Stimulated activated naive CD8-positive, alpha-beta T cell treated with anti-CD3 and anti-CD28 coated beads, Interleukin-15, Interleukin-2, amounts not matched to agents 100 U/mL and 50 U/mL, for 24 hours (primary cell): ENCODE measurements around the gene BCAS3.

Experiments
- ATAC-seq: fragments of 150-1000 bp; cut with Tn5 transposase; one replicate; pipeline ENCODE4 v1.10.0; 2021
- DNase-seq: peaks from one replicate; pipeline ENCODE4 v3.0.0; 2021

The BCAS3 gene

GRCh38 chr17:61289408-61290385, 612.0 kb downstream of the BCAS3 start:
- ATAC-seq (no peak), DNase-seq (no peak)

GRCh38 chr17:61291451-61292285, 614.0 kb downstream of the BCAS3 start:
- ATAC-seq (no peak), DNase-seq (no peak)

- ATAC-seq: no peak
These were observed 616.6 kb downstream of the BCAS3 start for GRCh38 chr17:61294286-61294685.

GRCh38 chr17:61294777-61295176, 617.1 kb downstream of the BCAS3 start:
- DNase-seq: no peak
- no peak for ATAC-seq

More at GRCh38 chr17:61294286-61294685, 616.6 kb downstream of the BCAS3 start:
- DNase-seq: no peak

GRCh38 chr17:61296058-61296457, 618.4 kb downstream of the BCAS3 start:
- DNase-seq (no peak), ATAC-seq (no peak)

GRCh38 chr17:61299517-61300513, 622.2 kb downstream of the BCAS3 start:
- ATAC-seq: no peak
- no peak for DNase-seq

GRCh38 chr17:61302953-61303816, 625.5 kb downstream of the BCAS3 start:
- DNase-seq: no peak
- ATAC-seq: no peak

- DNase-seq: no peak
- no peak for ATAC-seq
These were observed 626.1 kb downstream of the BCAS3 start for GRCh38 chr17:61303817-61304096.

- DNase-seq: no peak
- ATAC-seq: no peak
These were observed 627.4 kb downstream of the BCAS3 start for GRCh38 chr17:61305024-61305423.

- DNase-seq (no peak), ATAC-seq (no peak)
These were observed 628.4 kb downstream of the BCAS3 start for GRCh38 chr17:61306003-61306402.

GRCh38 chr17:61307905-61308886, 630.5 kb downstream of the BCAS3 start:
- ATAC-seq (no peak), DNase-seq (no peak)

- ATAC-seq: no peak
- no peak for DNase-seq
These were observed 632.0 kb downstream of the BCAS3 start for GRCh38 chr17:61309362-61310256.

GRCh38 chr17:61310590-61310989, 632.9 kb downstream of the BCAS3 start:
- no peak for DNase-seq
- ATAC-seq: no peak

GRCh38 chr17:61312406-61313295, 635.0 kb downstream of the BCAS3 start:
- ATAC-seq (no peak), DNase-seq (no peak)

- ATAC-seq (no peak), DNase-seq (no peak)
These were observed 636.0 kb downstream of the BCAS3 start for GRCh38 chr17:61313461-61314326.

GRCh38 chr17:61314368-61315078, 636.9 kb downstream of the BCAS3 start:
- no peak for ATAC-seq
- DNase-seq: no peak
